Tibial nerve (tissue), 4 donors: Measurements from ENCODE around the gene ITPRIPL2.

Source experiments
- EP300 ChIP-seq, 2 donors: sonication (generic); formaldehyde crosslinking; IDR thresholded peaks; one replicate each; pipeline ENCODE4 v1.6.1; 2017; ENCODE audit warnings: antibody characterized with exemption in 2 of 2, mild to moderate bottlenecking in 1 of 2
- POLR2A ChIP-seq, 2 donors: fragments of 450-650 bp; IDR thresholded peaks; one replicate each; pipeline ENCODE4 v1.6.1; 2017; ENCODE audit warnings: antibody characterized with exemption in 2 of 2, mild to moderate bottlenecking in 2 of 2, moderate library complexity in 2 of 2
- TF ChIP-seq, protein P1 (sequence below), 5 experiments: fragments of 200-600 bp in 3 of 5; fragments of 450-650 bp in 2 of 5; sonication (generic) in 3 of 5; IDR thresholded peaks; one replicate each; pipeline ENCODE4 v1.5.1; 2016 to 2019; ENCODE audit warnings: antibody characterized with exemption in 5 of 5, mild to moderate bottlenecking in 3 of 5, moderate library complexity in 2 of 5

- TF ChIP-seq, protein P1, sequence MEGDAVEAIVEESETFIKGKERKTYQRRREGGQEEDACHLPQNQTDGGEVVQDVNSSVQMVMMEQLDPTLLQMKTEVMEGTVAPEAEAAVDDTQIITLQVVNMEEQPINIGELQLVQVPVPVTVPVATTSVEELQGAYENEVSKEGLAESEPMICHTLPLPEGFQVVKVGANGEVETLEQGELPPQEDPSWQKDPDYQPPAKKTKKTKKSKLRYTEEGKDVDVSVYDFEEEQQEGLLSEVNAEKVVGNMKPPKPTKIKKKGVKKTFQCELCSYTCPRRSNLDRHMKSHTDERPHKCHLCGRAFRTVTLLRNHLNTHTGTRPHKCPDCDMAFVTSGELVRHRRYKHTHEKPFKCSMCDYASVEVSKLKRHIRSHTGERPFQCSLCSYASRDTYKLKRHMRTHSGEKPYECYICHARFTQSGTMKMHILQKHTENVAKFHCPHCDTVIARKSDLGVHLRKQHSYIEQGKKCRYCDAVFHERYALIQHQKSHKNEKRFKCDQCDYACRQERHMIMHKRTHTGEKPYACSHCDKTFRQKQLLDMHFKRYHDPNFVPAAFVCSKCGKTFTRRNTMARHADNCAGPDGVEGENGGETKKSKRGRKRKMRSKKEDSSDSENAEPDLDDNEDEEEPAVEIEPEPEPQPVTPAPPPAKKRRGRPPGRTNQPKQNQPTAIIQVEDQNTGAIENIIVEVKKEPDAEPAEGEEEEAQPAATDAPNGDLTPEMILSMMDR (IDR thresholded peaks at IDR 0.05), result no peak
- TF ChIP-seq EP300 (IDR thresholded peaks at IDR 0.05) (peak in 1 of 2 donors; percentile 53), POLR2A (IDR thresholded peaks at IDR 0.05) (no peak)
Measured at GRCh38 chr16:19130852-19131824, 17.4 kb downstream of the ITPRIPL2 start.
